K562 (cell line): Measurements from ENCODE around the gene PRKX.
"Not testable (repeated sequence)": the region's sequence is repeated elsewhere in the genome, so short reads cannot be mapped to it uniquely, and the experiment has no call there.

Experiments used
- CREB1 ChIP-seq, 2 experiments: sonication (generic) in 1 of 2; formaldehyde crosslinking in 1 of 2; IDR thresholded peaks; 2 replicates each; pipeline versions ENCODE4 v1.6.1 to v1.8.0; 2012 to 2022; ENCODE audit warnings: inconsistent platforms in 1 of 2, mild to moderate bottlenecking in 1 of 2, missing genetic modification reagents in 1 of 2, moderate library complexity in 1 of 2
- EZH2 ChIP-seq: IDR thresholded peaks from 2 replicates; pipeline ENCODE4 v1.6.1; 2012; ENCODE audit warnings: low read depth, mild to moderate bottlenecking, inconsistent platforms, low read length, borderline replicate concordance
- HNRNPK ChIP-seq: fragments of 200-400 bp; formaldehyde crosslinking; IDR thresholded peaks from one replicate; pipeline ENCODE4 v1.6.1; 2018; ENCODE audit warnings: mild to moderate bottlenecking, low read depth, low read length; ENCODE audit not compliant: poor library complexity, severe bottlenecking
- KLF6 ChIP-seq: fragments of 250-450 bp; sonication (Bioruptor Pico); IDR thresholded peaks from 2 replicates; pipeline ENCODE4 v1.4.0; 2020; ENCODE audit warnings: mild to moderate bottlenecking, moderate library complexity, borderline replicate concordance
- MTA3 ChIP-seq: fragments of 450-650 bp; formaldehyde crosslinking; IDR thresholded peaks from 2 replicates; pipeline ENCODE4 v1.6.1; 2017; ENCODE audit warnings: mild to moderate bottlenecking, borderline replicate concordance
- MYC ChIP-seq, 2 experiments: fragments of 250-450 bp in 1 of 2; sonication (Bioruptor Pico) in 1 of 2; IDR thresholded peaks; 2 replicates each; pipeline versions ENCODE4 v1.5.1 to v1.6.1; 2012 to 2021; ENCODE audit warnings: low read depth in 2 of 2, borderline replicate concordance in 1 of 2, improper control_type of control experiment in 1 of 2, low read length in 1 of 2, mild to moderate bottlenecking in 1 of 2, moderate library complexity in 1 of 2
- PHF8 ChIP-seq: fragments of 200-600 bp; sonication (generic); IDR thresholded peaks from 2 replicates; pipeline ENCODE4 v1.6.1; 2012; ENCODE audit warnings: mixed run types, mild to moderate bottlenecking, inconsistent platforms, low read length, moderate library complexity, borderline replicate concordance
- POLR2A ChIP-seq: fragments of 450-650 bp; conservative IDR thresholded peaks from 2 replicates; pipeline ENCODE4 v1.6.1; 2016
- ZBTB40 ChIP-seq, 2 experiments: fragments of 450-650 bp in 1 of 2; sonication (generic) in 1 of 2; formaldehyde crosslinking in 1 of 2; IDR thresholded peaks; 2 replicates each; pipeline versions ENCODE4 v1.7.1 to v1.9.0; 2016 to 2022; ENCODE audit warnings: inconsistent platforms in 1 of 2, mild to moderate bottlenecking in 1 of 2, missing genetic modification reagents in 1 of 2
- ZFP30 ChIP-seq: fragments of 250-450 bp; sonication (Bioruptor Pico); IDR thresholded peaks from 2 replicates; pipeline ENCODE4 v1.8.0; 2022; ENCODE audit warnings: moderate library complexity, mild to moderate bottlenecking, inconsistent platforms, borderline replicate concordance
- TF ChIP-seq, protein P1 (sequence below): fragments of 250-450 bp; sonication (Bioruptor Pico); IDR thresholded peaks from 2 replicates; pipeline ENCODE4 v1.8.0; 2021; ENCODE audit warnings: moderate library complexity, mild to moderate bottlenecking, inconsistent platforms

DNA sequence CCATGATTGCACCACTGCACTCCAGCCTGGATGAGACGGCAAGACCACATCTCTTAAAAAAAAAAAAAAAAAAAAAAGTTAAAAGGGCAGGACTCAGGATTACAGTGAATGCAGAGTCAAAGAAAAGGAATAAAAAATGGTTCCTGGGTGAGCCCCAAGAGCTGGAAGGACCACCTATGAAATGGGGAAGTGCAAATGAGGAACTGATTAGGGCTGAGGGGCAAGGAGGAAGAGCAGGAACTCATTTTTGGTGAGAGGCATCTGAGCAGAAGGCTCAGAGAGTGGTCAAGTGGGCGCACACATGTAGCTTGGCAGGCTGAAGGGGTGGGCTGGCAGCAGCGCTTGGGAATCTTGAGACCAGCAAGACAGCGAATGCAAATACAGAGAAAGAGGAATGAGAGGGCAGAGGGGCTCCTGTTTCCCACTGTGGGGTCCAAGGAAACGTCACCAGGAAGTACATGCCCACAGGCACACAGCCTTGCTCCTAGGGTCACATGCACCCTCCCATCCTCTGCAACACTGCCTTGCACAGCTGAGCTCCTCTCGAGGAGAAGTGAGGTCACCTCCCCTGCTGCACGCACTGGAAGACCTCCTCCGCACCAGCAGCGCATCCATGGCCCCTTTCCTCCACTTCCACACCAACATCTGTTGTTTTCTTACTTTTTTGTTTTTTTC lies 49.7 kb downstream of the PRKX start:
- not testable (repeated sequence) for TF ChIP-seq KLF6 (CRISPR knock-in tag); ZFP30 (CRISPR knock-in tag); MTA3; CREB1 (IDR thresholded peaks at IDR 0.05); CREB1 (CRISPR knock-in tag; IDR thresholded peaks at IDR 0.05); MYC (IDR thresholded peaks at IDR 0.05; ENCODE audit: low read depth, low read length); MYC (CRISPR knock-in tag; IDR thresholded peaks at IDR 0.05; ENCODE audit: borderline replicate concordance, low read depth); EZH2; ZBTB40 (IDR thresholded peaks at IDR 0.05); ZBTB40 (CRISPR knock-in tag; IDR thresholded peaks at IDR 0.05); POLR2A; PHF8; HNRNPK
- TF ChIP-seq, protein P1, sequence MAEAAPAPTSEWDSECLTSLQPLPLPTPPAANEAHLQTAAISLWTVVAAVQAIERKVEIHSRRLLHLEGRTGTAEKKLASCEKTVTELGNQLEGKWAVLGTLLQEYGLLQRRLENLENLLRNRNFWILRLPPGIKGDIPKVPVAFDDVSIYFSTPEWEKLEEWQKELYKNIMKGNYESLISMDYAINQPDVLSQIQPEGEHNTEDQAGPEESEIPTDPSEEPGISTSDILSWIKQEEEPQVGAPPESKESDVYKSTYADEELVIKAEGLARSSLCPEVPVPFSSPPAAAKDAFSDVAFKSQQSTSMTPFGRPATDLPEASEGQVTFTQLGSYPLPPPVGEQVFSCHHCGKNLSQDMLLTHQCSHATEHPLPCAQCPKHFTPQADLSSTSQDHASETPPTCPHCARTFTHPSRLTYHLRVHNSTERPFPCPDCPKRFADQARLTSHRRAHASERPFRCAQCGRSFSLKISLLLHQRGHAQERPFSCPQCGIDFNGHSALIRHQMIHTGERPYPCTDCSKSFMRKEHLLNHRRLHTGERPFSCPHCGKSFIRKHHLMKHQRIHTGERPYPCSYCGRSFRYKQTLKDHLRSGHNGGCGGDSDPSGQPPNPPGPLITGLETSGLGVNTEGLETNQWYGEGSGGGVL (CRISPR knock-in tag), result not testable (repeated sequence)
